HepG2 (cell line): ENCODE results near the gene NOXA1. TPM values are rescaled to one million over a fixed set of nuclear protein-coding genes. Genes with fewer than 3 reads are reported as not detected.

Experiments
- ATAC-seq: fragments of 200-7000 bp; cut with Tn5 transposase; 3 replicates; pipeline ENCODE4 v1.9.1; 2020; ENCODE audit warnings: mild to moderate bottlenecking, moderate library complexity
- BruUV-seq: library from RNA; stranded (reverse); fragments of 400-500 nt; replicated peaks from 2 replicates; lab custom pipeline; 2021; lab: Mats Ljungman, UMichigan
- CTCF ChIA-PET: fragments of 300-600 bp; formaldehyde crosslinking; extraction: SDS; loops from one replicate; lab custom pipeline; 2021; ENCODE audit warnings: low total read pairs, inconsistent platforms, low intra/inter-chr PET ratio; lab: Yijun Ruan, JAX
- POLR2A ChIA-PET: fragments of 350-600 bp; sonication (Branson Sonifier 250); formaldehyde crosslinking; loops from one replicate; lab custom pipeline; 2020; ENCODE audit warnings: antibody characterized with exemption, inconsistent platforms; lab: Yijun Ruan, JAX
- DNase-seq: peaks from one replicate; pipeline ENCODE4 v3.0.0-alpha.2; 2015; ENCODE audit warnings: low spot score
- FAIRE-seq: peaks from 3 replicates; lab custom pipeline; 2011; peaks lifted over from hg19 to GRCh38; lab: Jason Lieb, UNC
- H2AFZ ChIP-seq: one replicate; pipeline ENCODE4 v1.6.1; 2011; ENCODE audit warnings: low read length, inconsistent platforms
- H3K27ac ChIP-seq: fragments of 300-600 bp; 3 replicates; pipeline ENCODE4 v1.8.0; 2011; ENCODE audit warnings: mixed run types, mild to moderate bottlenecking, mixed read lengths, low read length, inconsistent platforms; ENCODE audit not compliant: insufficient read depth; ENCODE audit errors: extremely low read length
- H3K27me3 ChIP-seq, 2 experiments: fragments of 200-600 bp in 1 of 2; 2 replicates in 1 of 2; 3 replicates in 1 of 2; pipeline versions ENCODE4 v1.6.0 to v1.8.0; 2011; ENCODE audit warnings: low read length in 2 of 2, mild to moderate bottlenecking in 2 of 2, moderate library complexity in 2 of 2, inconsistent platforms in 1 of 2; ENCODE audit not compliant: insufficient read depth in 2 of 2, control insufficient read depth in 1 of 2
- H3K36me3 ChIP-seq, 2 experiments: fragments of 200-600 bp in 1 of 2; replicated peaks in 1 of 2; 2 replicates in 1 of 2; 3 replicates in 1 of 2; pipeline versions ENCODE4 v1.5.1 to v1.8.0; 2011; ENCODE audit warnings: low read length in 2 of 2, inconsistent platforms in 1 of 2; ENCODE audit not compliant: insufficient read depth in 2 of 2, control insufficient read depth in 1 of 2
- H3K4me1 ChIP-seq: 2 replicates; pipeline ENCODE4 v1.5.1; 2012; ENCODE audit warnings: low read length, inconsistent platforms; ENCODE audit not compliant: insufficient read depth
- H3K4me2 ChIP-seq: 2 replicates; pipeline ENCODE4 v1.6.0; 2011; ENCODE audit warnings: low read depth, low read length, inconsistent platforms
- H3K4me3 ChIP-seq, 3 experiments: fragments of 200-600 bp in 1 of 3; sonication (generic), shearing (Covaris generic) in 1 of 3; replicated peaks in 1 of 3; 2 replicates each; pipeline ENCODE4 v1.5.1; 2011 to 2016; ENCODE audit warnings: low read length in 3 of 3, inconsistent platforms in 2 of 3, low read depth in 2 of 3, mild to moderate bottlenecking in 2 of 3, control low read depth in 1 of 3, mixed read lengths in 1 of 3; ENCODE audit not compliant: insufficient read depth in 1 of 3
- H3K79me2 ChIP-seq: one replicate; pipeline ENCODE4 v1.6.1; 2011; ENCODE audit warnings: low read length, inconsistent platforms; ENCODE audit not compliant: insufficient read depth
- H3K9ac ChIP-seq: 2 replicates; pipeline ENCODE4 v1.6.0; 2011; ENCODE audit warnings: mild to moderate bottlenecking, low read depth, low read length, inconsistent platforms; ENCODE audit not compliant: insufficient read depth
- H3K9me3 ChIP-seq: 2 replicates; pipeline ENCODE4 v1.5.1; 2012; ENCODE audit warnings: mild to moderate bottlenecking, low read length
- H4K20me1 ChIP-seq: 2 replicates; pipeline ENCODE4 v1.6.0; 2011; ENCODE audit warnings: inconsistent platforms, mild to moderate bottlenecking, low read length, moderate library complexity; ENCODE audit not compliant: insufficient read depth
- ARNTL ChIP-seq: sonication (generic); formaldehyde crosslinking; IDR thresholded peaks from 2 replicates; pipeline ENCODE4 v1.4.0; 2020; ENCODE audit warnings: mild to moderate bottlenecking, missing genetic modification reagents
- FOXP1 ChIP-seq, 2 experiments: fragments of 450-650 bp in 1 of 2; IDR thresholded peaks; 2 replicates each; pipeline ENCODE4 v1.6.1; 2017 to 2018; ENCODE audit warnings: antibody characterized with exemption in 1 of 2
- MTA1 ChIP-seq: sonication (generic); formaldehyde crosslinking; IDR thresholded peaks from 2 replicates; pipeline ENCODE4 v1.4.0; 2020; ENCODE audit warnings: missing genetic modification reagents, mild to moderate bottlenecking, borderline replicate concordance
- NR2C2 ChIP-seq: sonication (generic); formaldehyde crosslinking; IDR thresholded peaks from 2 replicates; pipeline ENCODE4 v1.4.0; 2020; ENCODE audit warnings: missing genetic modification reagents, mild to moderate bottlenecking, moderate library complexity, borderline replicate concordance
- PHF20 ChIP-seq: sonication (generic); formaldehyde crosslinking; IDR thresholded peaks from 2 replicates; pipeline ENCODE4 v1.5.0; 2020; ENCODE audit warnings: mild to moderate bottlenecking, missing genetic modification reagents
- RAD51 ChIP-seq: fragments of 450-650 bp; IDR thresholded peaks from 2 replicates; pipeline ENCODE4 v1.6.1; 2016; ENCODE audit warnings: borderline replicate concordance
- RARG ChIP-seq: sonication (generic); formaldehyde crosslinking; IDR thresholded peaks from 2 replicates; pipeline ENCODE4 v1.4.0; 2020; ENCODE audit warnings: low read depth, mild to moderate bottlenecking, missing genetic modification reagents
- RBM22 ChIP-seq: fragments of 200-400 bp; formaldehyde crosslinking; optimal IDR thresholded peaks from 2 replicates; pipeline ENCODE3; 2017; ENCODE audit warnings: mild to moderate bottlenecking, low read length, moderate library complexity
- SNRNP70 ChIP-seq: fragments of 200-400 bp; formaldehyde crosslinking; IDR thresholded peaks from 2 replicates; pipeline ENCODE4 v1.6.1; 2017; ENCODE audit warnings: mild to moderate bottlenecking, low read depth, low read length, moderate library complexity
- ZBTB38 ChIP-seq: sonication (generic); formaldehyde crosslinking; IDR thresholded peaks from 2 replicates; pipeline ENCODE4 v1.5.1; 2020; ENCODE audit warnings: mild to moderate bottlenecking, missing genetic modification reagents
- ZFP1 ChIP-seq: IDR thresholded peaks from 2 replicates; pipeline ENCODE4 v1.6.1; 2016
- ZNF343 ChIP-seq: sonication (generic); formaldehyde crosslinking; IDR thresholded peaks from 2 replicates; pipeline ENCODE4 v1.4.0; 2020; ENCODE audit warnings: mild to moderate bottlenecking, missing genetic modification reagents
- ZNF44 ChIP-seq: sonication (generic); formaldehyde crosslinking; IDR thresholded peaks from 2 replicates; pipeline ENCODE4 v1.5.1; 2020; ENCODE audit warnings: mild to moderate bottlenecking, missing genetic modification reagents
- WGBS: methylation state at CpG from one replicate; pipeline ENCODE4 v1.1.6; 2017; ENCODE audit warnings: low lambda C conversion rate; 5-methylcytosine and 5-hydroxymethylcytosine counted together
- in situ Hi-C: cut with HindIII; loops from 2 replicates; pipeline ENCODE4 v1.10.0; 2017; ENCODE audit warnings: low pct_unique_long_range_greater_than_20kb; ENCODE audit not compliant: extremely low pct_ligation_motif_present
- intact Hi-C: fragments of 100-400 bp; cut with micrococcal nuclease; formaldehyde crosslinking; loops from one replicate; pipeline ENCODE4 v1.10.0; 2022; ENCODE audit not compliant: unreplicated experiment
- polyA plus RNA-seq, 8 experiments: library from polyadenylated mRNA; depleted of rRNA in 3 of 8; stranded (reverse) in 7 of 8; unstranded in 1 of 8; fragments of >200 nt; fragmentation: Illumina TruSeq in 4 of 8; extraction: Trizol in 4 of 8; gene quantifications; 2 replicates each; pipeline versions ENCODE4 v1.2.1 to v1.2.3, GENCODE V29; 2011 to 2016; ENCODE audit warnings: low read depth in 4 of 8, missing spikeins in 1 of 8, mixed read lengths in 1 of 8; ENCODE audit not compliant: insufficient read depth in 1 of 8
- total RNA-seq, 5 experiments: library from RNA; depleted of rRNA; stranded (reverse); fragments of >200 nt; fragmentation: Illumina TruSeq; extraction: Trizol; gene quantifications; 2 replicates each; pipeline ENCODE4 v1.2.3, GENCODE V29; 2016; ENCODE audit warnings: low read depth in 1 of 5
- TF ChIP-seq, protein P1 (sequence below): sonication (generic); formaldehyde crosslinking; IDR thresholded peaks from 2 replicates; pipeline ENCODE4 v1.4.0; 2020; ENCODE audit warnings: missing genetic modification reagents
- TF ChIP-seq, protein P2 (sequence below): IDR thresholded peaks from 2 replicates; pipeline ENCODE4 v1.6.1; 2016; ENCODE audit warnings: low read depth, borderline replicate concordance
- TF ChIP-seq, protein P3 (sequence below): sonication (generic); formaldehyde crosslinking; IDR thresholded peaks from 2 replicates; pipeline ENCODE4 v1.4.0; 2020; ENCODE audit warnings: missing genetic modification reagents, borderline replicate concordance

The NOXA1 gene
- total and polyA plus RNA-seq, 2 of the 13 experiments (the other 11 are each of a cell fraction or from before 2014, with no cell fraction given): 0.78 to 1.2 TPM

DNA sequence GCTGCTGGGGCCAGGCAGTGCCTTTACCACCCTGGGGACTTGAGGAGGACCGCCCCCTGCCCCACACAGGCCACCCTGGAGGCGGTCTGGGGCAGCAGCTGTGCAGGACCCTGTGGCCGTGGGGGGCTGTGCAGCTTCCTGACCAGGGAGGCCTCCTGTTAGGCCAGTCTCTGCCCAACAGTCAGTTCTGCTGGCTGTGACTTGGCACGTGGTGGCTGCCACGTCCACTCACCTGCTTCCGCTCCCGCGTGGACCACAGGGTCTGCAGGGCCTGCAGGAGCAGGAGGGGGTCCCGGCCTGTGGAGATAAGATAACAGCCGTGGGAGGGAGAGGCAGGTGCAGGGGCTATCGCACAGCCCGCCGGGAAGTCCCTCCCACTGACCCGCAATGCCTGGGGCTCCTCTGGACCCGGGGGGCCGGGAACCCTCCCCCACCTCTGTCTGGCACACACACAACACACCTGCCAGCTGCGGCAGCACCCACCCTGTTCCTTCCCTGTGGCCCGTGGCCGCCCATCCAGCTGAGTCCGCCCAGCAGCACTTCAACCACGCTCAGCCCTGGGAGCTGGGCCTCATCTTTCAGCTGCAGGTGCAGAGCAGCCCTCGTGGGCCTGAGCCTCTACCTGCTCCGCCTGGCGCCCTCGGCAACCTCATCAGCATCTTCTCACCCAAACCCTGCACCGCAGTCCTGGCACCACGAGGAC is 40.0 kb upstream of the NOXA1 start:
- ChIA-PET POLR2A (no interaction called here), CTCF (no interaction called here)
- Histone ChIP-seq H3K79me2 (no peaks in the 10 kb centered on the region), H4K20me1 (no peaks in the 10 kb centered on the region), H3K36me3 (no peaks in the 10 kb centered on the region), H3K27ac (no peak overlapping the region), H3K4me2 (peak overlapping the region; percentile 65; the same call in 1 of the 2 replicates), H2AFZ (no peak overlapping the region), H3K9ac (no peak overlapping the region), H3K27me3 (no peaks in the 10 kb centered on the region; a peak in 1 of 5 replicates), H3K9me3 (no peaks in the 10 kb centered on the region), H3K4me3 (peak overlapping the region in 1 of 3 experiments; percentile 44; a peak in 2 of 6 replicates), H3K4me1 (peaks cover 42% of the 10 kb centered on the region)
- BruUV-seq: no TSS peak
- ATAC-seq (peak; percentile 43), DNase-seq (no peak), FAIRE-seq (no peak)
- in situ Hi-C loops (no loop called here), intact Hi-C loops (no loop called here)
- 26% methylated on average over 3 of the region's 27 CpGs for WGBS
- TF ChIP-seq PHF20 (CRISPR knock-in tag): no peak
- TF ChIP-seq, protein P1, sequence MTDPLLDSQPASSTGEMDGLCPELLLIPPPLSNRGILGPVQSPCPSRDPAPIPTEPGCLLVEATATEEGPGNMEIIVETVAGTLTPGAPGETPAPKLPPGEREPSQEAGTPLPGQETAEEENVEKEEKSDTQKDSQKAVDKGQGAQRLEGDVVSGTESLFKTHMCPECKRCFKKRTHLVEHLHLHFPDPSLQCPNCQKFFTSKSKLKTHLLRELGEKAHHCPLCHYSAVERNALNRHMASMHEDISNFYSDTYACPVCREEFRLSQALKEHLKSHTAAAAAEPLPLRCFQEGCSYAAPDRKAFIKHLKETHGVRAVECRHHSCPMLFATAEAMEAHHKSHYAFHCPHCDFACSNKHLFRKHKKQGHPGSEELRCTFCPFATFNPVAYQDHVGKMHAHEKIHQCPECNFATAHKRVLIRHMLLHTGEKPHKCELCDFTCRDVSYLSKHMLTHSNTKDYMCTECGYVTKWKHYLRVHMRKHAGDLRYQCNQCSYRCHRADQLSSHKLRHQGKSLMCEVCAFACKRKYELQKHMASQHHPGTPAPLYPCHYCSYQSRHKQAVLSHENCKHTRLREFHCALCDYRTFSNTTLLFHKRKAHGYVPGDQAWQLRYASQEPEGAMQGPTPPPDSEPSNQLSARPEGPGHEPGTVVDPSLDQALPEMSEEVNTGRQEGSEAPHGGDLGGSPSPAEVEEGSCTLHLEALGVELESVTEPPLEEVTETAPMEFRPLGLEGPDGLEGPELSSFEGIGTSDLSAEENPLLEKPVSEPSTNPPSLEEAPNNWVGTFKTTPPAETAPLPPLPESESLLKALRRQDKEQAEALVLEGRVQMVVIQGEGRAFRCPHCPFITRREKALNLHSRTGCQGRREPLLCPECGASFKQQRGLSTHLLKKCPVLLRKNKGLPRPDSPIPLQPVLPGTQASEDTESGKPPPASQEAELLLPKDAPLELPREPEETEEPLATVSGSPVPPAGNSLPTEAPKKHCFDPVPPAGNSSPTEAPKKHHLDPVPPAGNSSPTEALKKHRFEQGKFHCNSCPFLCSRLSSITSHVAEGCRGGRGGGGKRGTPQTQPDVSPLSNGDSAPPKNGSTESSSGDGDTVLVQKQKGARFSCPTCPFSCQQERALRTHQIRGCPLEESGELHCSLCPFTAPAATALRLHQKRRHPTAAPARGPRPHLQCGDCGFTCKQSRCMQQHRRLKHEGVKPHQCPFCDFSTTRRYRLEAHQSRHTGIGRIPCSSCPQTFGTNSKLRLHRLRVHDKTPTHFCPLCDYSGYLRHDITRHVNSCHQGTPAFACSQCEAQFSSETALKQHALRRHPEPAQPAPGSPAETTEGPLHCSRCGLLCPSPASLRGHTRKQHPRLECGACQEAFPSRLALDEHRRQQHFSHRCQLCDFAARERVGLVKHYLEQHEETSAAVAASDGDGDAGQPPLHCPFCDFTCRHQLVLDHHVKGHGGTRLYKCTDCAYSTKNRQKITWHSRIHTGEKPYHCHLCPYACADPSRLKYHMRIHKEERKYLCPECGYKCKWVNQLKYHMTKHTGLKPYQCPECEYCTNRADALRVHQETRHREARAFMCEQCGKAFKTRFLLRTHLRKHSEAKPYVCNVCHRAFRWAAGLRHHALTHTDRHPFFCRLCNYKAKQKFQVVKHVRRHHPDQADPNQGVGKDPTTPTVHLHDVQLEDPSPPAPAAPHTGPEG (CRISPR knock-in tag): no peak
- no peak for TF ChIP-seq ARNTL (CRISPR knock-in tag)
- no peak for TF ChIP-seq RARG (CRISPR knock-in tag)
- no peak for TF ChIP-seq SNRNP70
- TF ChIP-seq, protein P2, sequence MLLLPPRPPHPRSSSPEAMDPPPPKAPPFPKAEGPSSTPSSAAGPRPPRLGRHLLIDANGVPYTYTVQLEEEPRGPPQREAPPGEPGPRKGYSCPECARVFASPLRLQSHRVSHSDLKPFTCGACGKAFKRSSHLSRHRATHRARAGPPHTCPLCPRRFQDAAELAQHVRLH: no peak
- TF ChIP-seq ZNF343 (CRISPR knock-in tag): 0 out of 2 replicates have a peak, but pooled peaks have one; percentile 32
- TF ChIP-seq FOXP1 (IDR thresholded peaks at IDR 0.05): no peak
- TF ChIP-seq FOXP1 (CRISPR knock-in tag; IDR thresholded peaks at IDR 0.05): no peak
- TF ChIP-seq ZBTB38: no peak
- TF ChIP-seq RAD51: no peak
- TF ChIP-seq ZNF44 (CRISPR knock-in tag): no peak
- TF ChIP-seq MTA1 (CRISPR knock-in tag): 0 out of 2 replicates have a peak, but pooled peaks have one; percentile 8
- no peak for TF ChIP-seq NR2C2 (CRISPR knock-in tag)
- no peak for TF ChIP-seq ZFP1 (CRISPR knock-in tag)
- TF ChIP-seq, protein P3, sequence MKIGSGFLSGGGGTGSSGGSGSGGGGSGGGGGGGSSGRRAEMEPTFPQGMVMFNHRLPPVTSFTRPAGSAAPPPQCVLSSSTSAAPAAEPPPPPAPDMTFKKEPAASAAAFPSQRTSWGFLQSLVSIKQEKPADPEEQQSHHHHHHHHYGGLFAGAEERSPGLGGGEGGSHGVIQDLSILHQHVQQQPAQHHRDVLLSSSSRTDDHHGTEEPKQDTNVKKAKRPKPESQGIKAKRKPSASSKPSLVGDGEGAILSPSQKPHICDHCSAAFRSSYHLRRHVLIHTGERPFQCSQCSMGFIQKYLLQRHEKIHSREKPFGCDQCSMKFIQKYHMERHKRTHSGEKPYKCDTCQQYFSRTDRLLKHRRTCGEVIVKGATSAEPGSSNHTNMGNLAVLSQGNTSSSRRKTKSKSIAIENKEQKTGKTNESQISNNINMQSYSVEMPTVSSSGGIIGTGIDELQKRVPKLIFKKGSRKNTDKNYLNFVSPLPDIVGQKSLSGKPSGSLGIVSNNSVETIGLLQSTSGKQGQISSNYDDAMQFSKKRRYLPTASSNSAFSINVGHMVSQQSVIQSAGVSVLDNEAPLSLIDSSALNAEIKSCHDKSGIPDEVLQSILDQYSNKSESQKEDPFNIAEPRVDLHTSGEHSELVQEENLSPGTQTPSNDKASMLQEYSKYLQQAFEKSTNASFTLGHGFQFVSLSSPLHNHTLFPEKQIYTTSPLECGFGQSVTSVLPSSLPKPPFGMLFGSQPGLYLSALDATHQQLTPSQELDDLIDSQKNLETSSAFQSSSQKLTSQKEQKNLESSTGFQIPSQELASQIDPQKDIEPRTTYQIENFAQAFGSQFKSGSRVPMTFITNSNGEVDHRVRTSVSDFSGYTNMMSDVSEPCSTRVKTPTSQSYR (CRISPR knock-in tag): no peak
- TF ChIP-seq RBM22: no peak
